Heart right ventricle (tissue), 16 donors: ENCODE data around the gene ENO3. TPM values are rescaled to one million over a fixed set of nuclear protein-coding genes. Genes with fewer than 3 reads are reported as not detected.

Source experiments
- ATAC-seq, 8 donors: fragments of 200-7000 bp; cut with Tn5 transposase; one replicate each; pipeline ENCODE4 v1.9.1; 2020; ENCODE audit warnings: mild to moderate bottlenecking in 8 of 8, moderate library complexity in 8 of 8, moderate number of reproducible peaks in 1 of 8
- DNase-seq, 2 donors: peaks; one replicate each; pipeline ENCODE4 v3.0.0-alpha.2; 2020
- H3K27ac ChIP-seq, 10 donors: fragments of 200-600 bp; sonication (generic) in 2 of 10; one replicate each; pipeline versions ENCODE4 v1.5.0 to v1.8.0; 2020 to 2022; ENCODE audit warnings: mild to moderate bottlenecking in 3 of 10
- H3K27me3 ChIP-seq, 7 donors: fragments of 200-600 bp; one replicate each; pipeline ENCODE4 v1.8.0; 2021 to 2022; ENCODE audit warnings: mild to moderate bottlenecking in 2 of 7
- H3K36me3 ChIP-seq, 9 donors: fragments of 200-600 bp; sonication (generic) in 1 of 9; one replicate each; pipeline versions ENCODE4 v1.5.0 to v1.8.0; 2020 to 2022; ENCODE audit warnings: mild to moderate bottlenecking in 2 of 9
- H3K4me1 ChIP-seq, 9 donors: fragments of 200-600 bp; sonication (generic) in 1 of 9; one replicate each; pipeline versions ENCODE4 v1.5.0 to v1.8.0; 2020 to 2022; ENCODE audit warnings: mild to moderate bottlenecking in 4 of 9
- H3K4me3 ChIP-seq, 10 donors: fragments of 200-600 bp; sonication (generic) in 2 of 10; one replicate each; pipeline versions ENCODE4 v1.5.0 to v1.8.0; 2020 to 2022; ENCODE audit warnings: mild to moderate bottlenecking in 7 of 10, moderate library complexity in 2 of 10
- H3K9me3 ChIP-seq, 11 donors: fragments of 200-600 bp in 10 of 11; sonication (generic) in 2 of 11; one replicate each; pipeline versions ENCODE4 v1.5.0 to v1.8.0; 2013 to 2022; ENCODE audit warnings: mild to moderate bottlenecking in 2 of 11, control low read depth in 1 of 11, moderate library complexity in 1 of 11
- CTCF ChIP-seq, 9 donors: fragments of 200-600 bp; sonication (generic) in 2 of 9; IDR thresholded peaks; one replicate each; pipeline versions ENCODE4 v1.5.0 to v1.8.0; 2021 to 2022; ENCODE audit warnings: antibody characterized with exemption in 9 of 9, mild to moderate bottlenecking in 5 of 9, moderate library complexity in 1 of 9
- WGBS, 2 donors: extraction: QIAGEN DNeasy Blood & Tissue Kit; methylation state at CpG; one replicate each; pipeline ENCODE4 v1.1.7; 2013; ENCODE audit warnings: inconsistent platforms in 1 of 2; 5-methylcytosine and 5-hydroxymethylcytosine counted together
- intact Hi-C, 10 donors: fragments of 100-400 bp; cut with DNase I; formaldehyde crosslinking; loops; one replicate each; pipeline versions ENCODE4 v1.11.1 to v1.14.2; 2022
- polyA plus RNA-seq, 2 donors: library from polyadenylated mRNA; stranded (reverse); fragments of 200-250 nt; gene quantifications; one replicate each; pipeline ENCODE4 v1.2.3, GENCODE V29; 2013
- total RNA-seq, 10 donors: library from RNA; stranded (reverse); fragmentation: NEBNext Ultra II Directional in 3 of 10; extraction: Animal tissue kit (Norgen Biotek cat#: 25700) in 3 of 10; gene quantifications; one replicate each; pipeline versions ENCODE4 v1.2.1 to v1.2.4, GENCODE V29; 2021 to 2023
- donor health status: Arrhythmogenic right ventricular cardiomyopathy.
- donor health status: ischemic (EF 13 %, LVEDD 7.1; RV severe dilation, severe dysfunction).
- donor health status: healthy with polysubstance abuse.
- donor health status: DM: no; HTN: yes; CAD: no.
- donor health status: DM: no; HTN: no; CAD: no.
- donor health status: ischemic (EF 25% LVEDD 6.9; RV normal size, moderate dysfunction).
- donor health status: ischemic (EF 25% LVEDD 5.7; RV mildly dilated, moderate dysfunction).
- donor health status: healthy.
- donor health status: DM: yes; HTN: yes; CAD: no.
- donor health status: Ischemic cardiomyopathy.
- donor health status: ischemic (EF 35%, LVEDD 5.7; RV mildly dilated, moderate dysfunction).
- donor health status: nonischemic (EF 11% LVEDD 7.7; RV severe dilation, severe dysfunction).
- donor health status: DM: yes; HTN: yes; CAD: no.
- donor health status: PGD.
- donor health status: ischemic (EF 29% LVEDD 5.4; RV normal size, mild dysfunction).
- donor health status: nonischemic (EF 23%, LVEDD 6.1; RV moderate dilation, normal function).

The ENO3 gene
- total and polyA plus RNA-seq, 12 donors, result 143 to 1,668 (median 746) TPM

- no peak for ATAC-seq
- no peaks in the 10 kb centered on the region for H3K27me3 ChIP-seq
- DNase-seq, result no peak
- no peak for TF ChIP-seq CTCF (IDR thresholded peaks at IDR 0.05)
- 68% methylated on average over 14 of the region's 14 CpGs for WGBS, 2 donors
- peaks cover 5 to 66% (median 15%) of the 10 kb centered on the region in 9 donors for H3K4me1 ChIP-seq
- H3K4me3 ChIP-seq, result peak overlapping the region in 1 of 10 donors; percentile 99
- intact Hi-C loops, result no loop called here
- H3K27ac ChIP-seq, result peak overlapping the region in 3 of 10 donors; percentile 9 to 100 (median 100)
- H3K36me3 ChIP-seq, result peaks cover 0 to 16% (median 5%) of the 10 kb centered on the region in 9 donors
- no peaks in the 10 kb centered on the region for H3K9me3 ChIP-seq
These were observed 2.6 kb downstream of the ENO3 start for GRCh38 chr17:4953451-4953961.

- intact Hi-C loops, result no loop called here
- Histone ChIP-seq H3K27me3 (no peaks in the 10 kb centered on the region), H3K9me3 (no peaks in the 10 kb centered on the region), H3K4me3 (no peak overlapping the region), H3K27ac (no peak overlapping the region), H3K4me1 (peaks cover 3 to 62% (median 12%) of the 10 kb centered on the region in 9 donors), H3K36me3 (peaks cover 0 to 32% (median 15%) of the 10 kb centered on the region in 9 donors)
- no peak for TF ChIP-seq CTCF (IDR thresholded peaks at IDR 0.05)
- ATAC-seq (no peak), DNase-seq (no peak)
- WGBS, 2 donors, result 96 to 97% methylated on average over 8 of the region's 8 CpGs
These were observed 4.2 kb downstream of the ENO3 start for GRCh38 chr17:4955091-4955490.

- DNase-seq (no peak), ATAC-seq (no peak)
- Histone ChIP-seq H3K27ac (no peak overlapping the region), H3K27me3 (no peaks in the 10 kb centered on the region), H3K4me3 (no peak overlapping the region), H3K9me3 (no peaks in the 10 kb centered on the region), H3K36me3 (peaks cover 0 to 47% (median 22%) of the 10 kb centered on the region in 9 donors), H3K4me1 (peaks cover 0 to 48% (median 0%) of the 10 kb centered on the region in 9 donors)
- intact Hi-C loops, result no loop called here
- peak in 6 of 9 donors; percentile 21 to 45 (median 32) for TF ChIP-seq CTCF (IDR thresholded peaks at IDR 0.05)
- WGBS, 2 donors, result 76 to 78% methylated on average over 10 of the region's 10 CpGs
These were observed 5.7 kb downstream of the ENO3 start for GRCh38 chr17:4956493-4957061.

DNA sequence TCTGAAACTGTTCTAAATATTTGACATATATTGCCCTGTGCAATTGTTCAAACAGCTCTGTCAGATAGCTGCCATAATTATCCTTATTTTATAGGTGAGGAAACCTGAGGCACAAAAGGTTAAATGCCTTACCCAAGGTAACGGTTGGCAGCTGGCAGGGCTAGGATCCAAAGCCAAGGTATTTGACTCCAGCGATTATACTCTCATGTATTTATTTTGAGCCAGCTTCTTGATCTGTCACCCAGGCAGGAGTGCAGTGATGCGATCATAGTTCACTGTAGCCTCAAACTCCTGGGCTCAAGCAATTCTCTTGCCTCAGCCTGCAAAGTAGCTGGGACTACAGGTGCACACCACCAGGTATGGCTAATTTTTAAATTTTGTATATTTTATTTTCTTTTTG lies 7.2 kb downstream of the ENO3 start:
- intact Hi-C loops, result no loop called here
- H3K27ac ChIP-seq, result peak overlapping the region in 2 of 10 donors; percentile 6 to 41
- no peak overlapping the region for H3K4me3 ChIP-seq
- H3K36me3 ChIP-seq, result peaks cover 0 to 55% (median 22%) of the 10 kb centered on the region in 9 donors
- no peak for TF ChIP-seq CTCF (IDR thresholded peaks at IDR 0.05)
- no peaks in the 10 kb centered on the region for H3K9me3 ChIP-seq
- peaks cover 0 to 34% (median 0%) of the 10 kb centered on the region in 9 donors for H3K4me1 ChIP-seq
- no peak for DNase-seq
- no peaks in the 10 kb centered on the region for H3K27me3 ChIP-seq
- whole genome bisulfite sequencing, 2 donors, result 53 to 69% methylated on average over 3 of the region's 3 CpGs
- ATAC-seq, result peak in 3 of 8 donors; percentile 18 to 46 (median 34)
